Parathyroid adenoma (tissue), 2 donors: Measurements from ENCODE around the gene CCT3.
"Not testable (repeated sequence)": the region's sequence is repeated elsewhere in the genome, so short reads cannot be mapped to it uniquely, and the experiment has no call there.

ENCODE experiments used
- H2AFZ ChIP-seq: fragments of 300-600 bp; sonication (generic); one replicate; pipeline ENCODE4 v1.7.0; 2017; ENCODE audit warnings: antibody characterized with exemption, mild to moderate bottlenecking
- H3K27ac ChIP-seq: fragments of 300-600 bp; sonication (generic); one replicate; pipeline ENCODE4 v1.7.0; 2017
- H3K27me3 ChIP-seq: fragments of 300-600 bp; sonication (generic); one replicate; pipeline ENCODE4 v1.7.0; 2017; ENCODE audit warnings: low read length; ENCODE audit not compliant: control insufficient read depth, insufficient read depth
- H3K36me3 ChIP-seq: fragments of 300-600 bp; sonication (generic); one replicate; pipeline ENCODE4 v1.7.0; 2017; ENCODE audit warnings: low read length; ENCODE audit not compliant: control insufficient read depth, insufficient read depth
- H3K4me1 ChIP-seq: fragments of 300-600 bp; sonication (generic); one replicate; pipeline ENCODE4 v1.7.0; 2017; ENCODE audit warnings: control low read depth
- H3K4me2 ChIP-seq: fragments of 300-600 bp; sonication (generic); one replicate; pipeline ENCODE4 v1.7.0; 2017; ENCODE audit warnings: low read length
- H3K4me3 ChIP-seq: fragments of 300-600 bp; sonication (generic); one replicate; pipeline ENCODE4 v1.7.0; 2017; ENCODE audit warnings: low read depth, low read length
- H3K79me2 ChIP-seq: fragments of 300-600 bp; sonication (generic); one replicate; pipeline ENCODE4 v1.7.0; 2017; ENCODE audit warnings: control low read depth
- H3K9ac ChIP-seq: fragments of 300-600 bp; sonication (generic); one replicate; pipeline ENCODE4 v1.7.0; 2017; ENCODE audit warnings: mild to moderate bottlenecking
- H3K9me3 ChIP-seq: fragments of 300-600 bp; sonication (generic); one replicate; pipeline ENCODE4 v1.7.0; 2017; ENCODE audit warnings: low read length; ENCODE audit not compliant: control insufficient read depth
- TF ChIP-seq, protein P1 (sequence below): fragments of 300-600 bp; sonication (generic); IDR thresholded peaks from one replicate; pipeline ENCODE4 v1.7.0; 2017; ENCODE audit warnings: antibody characterized with exemption, mild to moderate bottlenecking
- donor health status: primary hyperparathyroidism.

Gene CCT3

DNA sequence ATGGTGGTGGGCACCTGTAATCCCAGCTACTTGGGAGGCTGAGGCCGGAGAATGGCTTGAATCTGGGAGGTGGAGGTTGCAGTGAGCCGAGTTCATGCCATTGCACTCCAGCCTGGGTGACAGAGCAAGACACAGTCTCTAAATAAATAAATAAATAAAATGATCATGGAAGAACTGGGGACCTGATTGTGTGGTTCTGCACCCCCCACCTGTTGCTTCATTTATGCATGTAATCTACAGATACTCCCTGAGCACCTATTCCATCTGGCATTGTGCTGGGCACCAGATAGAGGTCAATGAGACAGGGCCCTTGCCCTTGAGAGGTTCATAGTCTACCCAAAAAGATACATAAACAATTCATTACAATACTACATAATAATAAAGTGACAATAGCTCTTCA is 19.9 kb upstream of the CCT3 start:
- no peak overlapping the region for H3K27ac ChIP-seq
- TF ChIP-seq, protein P1, sequence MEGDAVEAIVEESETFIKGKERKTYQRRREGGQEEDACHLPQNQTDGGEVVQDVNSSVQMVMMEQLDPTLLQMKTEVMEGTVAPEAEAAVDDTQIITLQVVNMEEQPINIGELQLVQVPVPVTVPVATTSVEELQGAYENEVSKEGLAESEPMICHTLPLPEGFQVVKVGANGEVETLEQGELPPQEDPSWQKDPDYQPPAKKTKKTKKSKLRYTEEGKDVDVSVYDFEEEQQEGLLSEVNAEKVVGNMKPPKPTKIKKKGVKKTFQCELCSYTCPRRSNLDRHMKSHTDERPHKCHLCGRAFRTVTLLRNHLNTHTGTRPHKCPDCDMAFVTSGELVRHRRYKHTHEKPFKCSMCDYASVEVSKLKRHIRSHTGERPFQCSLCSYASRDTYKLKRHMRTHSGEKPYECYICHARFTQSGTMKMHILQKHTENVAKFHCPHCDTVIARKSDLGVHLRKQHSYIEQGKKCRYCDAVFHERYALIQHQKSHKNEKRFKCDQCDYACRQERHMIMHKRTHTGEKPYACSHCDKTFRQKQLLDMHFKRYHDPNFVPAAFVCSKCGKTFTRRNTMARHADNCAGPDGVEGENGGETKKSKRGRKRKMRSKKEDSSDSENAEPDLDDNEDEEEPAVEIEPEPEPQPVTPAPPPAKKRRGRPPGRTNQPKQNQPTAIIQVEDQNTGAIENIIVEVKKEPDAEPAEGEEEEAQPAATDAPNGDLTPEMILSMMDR, result no peak
- H3K79me2 ChIP-seq, result no peaks in the 10 kb centered on the region
- no peaks in the 10 kb centered on the region for H3K36me3 ChIP-seq
- no peak overlapping the region for H3K4me3 ChIP-seq
- H3K9ac ChIP-seq, result no peak overlapping the region
- H3K27me3 ChIP-seq, result no peaks in the 10 kb centered on the region
- no peak overlapping the region for H3K4me2 ChIP-seq
- no peaks in the 10 kb centered on the region for H3K9me3 ChIP-seq
- H2AFZ ChIP-seq, result no peak overlapping the region
- H3K4me1 ChIP-seq, result no peaks in the 10 kb centered on the region

DNA sequence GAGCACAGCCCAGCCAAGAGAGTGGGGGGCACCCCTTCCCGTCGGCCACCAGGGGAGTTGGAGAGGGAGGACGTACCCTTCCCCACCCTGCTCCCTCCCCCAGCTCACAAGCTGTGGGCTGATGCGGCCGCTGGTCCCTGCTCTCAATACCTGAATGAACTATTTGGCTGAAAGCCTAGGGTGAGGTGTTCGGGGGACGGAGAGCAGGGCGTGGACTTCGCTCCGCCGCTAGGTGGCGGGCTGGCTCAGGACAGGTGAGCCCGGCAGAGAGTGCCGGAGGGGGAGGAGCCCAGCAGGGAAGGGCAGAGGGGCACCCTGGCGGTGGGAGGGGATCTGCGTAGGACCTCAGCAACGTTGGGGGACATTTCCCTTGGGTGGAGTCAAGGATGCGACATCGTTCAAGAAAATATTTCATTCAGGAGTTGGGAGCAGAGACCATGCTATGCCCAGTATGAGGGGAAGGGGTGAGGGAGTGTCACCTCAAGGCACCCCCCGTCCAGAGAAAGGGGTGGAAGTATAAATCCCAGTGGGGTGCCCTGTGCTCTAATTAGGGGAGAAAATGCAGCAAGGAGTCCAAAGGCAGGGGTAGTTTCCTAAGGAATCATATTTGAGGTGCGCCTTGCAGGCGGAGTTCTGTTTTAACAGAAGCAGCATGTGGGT is 18.9 kb upstream of the CCT3 start:
- H3K27me3 ChIP-seq, result no peaks in the 10 kb centered on the region

DNA sequence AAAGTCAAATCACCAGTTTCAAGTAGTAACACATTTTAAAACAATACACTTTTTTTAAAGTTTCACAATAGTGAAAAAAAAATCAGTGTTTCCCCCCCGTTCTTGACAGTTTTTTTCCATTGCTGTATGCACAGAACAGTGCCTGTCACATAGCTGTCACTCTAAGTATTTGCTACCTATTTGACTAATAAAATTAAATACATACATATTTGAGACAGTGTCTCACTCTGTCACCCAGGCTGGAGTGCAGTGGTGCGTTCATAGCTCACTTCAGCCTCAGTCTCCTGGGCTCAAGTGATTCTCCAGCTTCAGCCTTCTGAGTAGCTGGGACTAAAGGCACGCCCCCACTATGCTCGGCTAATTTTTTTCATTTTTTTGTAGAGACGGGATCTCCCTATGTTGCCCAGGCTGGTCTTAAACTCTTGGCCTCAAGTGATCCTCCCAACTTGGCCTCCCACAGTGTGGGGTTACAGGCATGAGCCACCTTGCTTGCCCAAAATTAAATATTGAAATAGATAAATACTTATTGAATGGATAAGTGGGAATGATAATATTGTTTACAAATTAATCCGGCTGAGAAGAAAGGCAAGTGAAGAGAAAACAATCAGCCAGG is 18.3 kb upstream of the CCT3 start:
- Histone ChIP-seq H3K4me1 (no peaks in the 10 kb centered on the region), H3K27me3 (no peaks in the 10 kb centered on the region), H3K4me2 (no peak overlapping the region), H3K36me3 (no peaks in the 10 kb centered on the region), H3K79me2 (no peaks in the 10 kb centered on the region), H2AFZ (no peak overlapping the region), H3K4me3 (no peak overlapping the region), H3K9me3 (no peaks in the 10 kb centered on the region), H3K9ac (no peak overlapping the region), H3K27ac (no peak overlapping the region)
- TF ChIP-seq, protein P1, result no peak

More for the DNA sequence above, 18.9 kb upstream of the CCT3 start:
- H3K79me2 ChIP-seq, result no peaks in the 10 kb centered on the region
- H3K36me3 ChIP-seq, result no peaks in the 10 kb centered on the region
- no peaks in the 10 kb centered on the region for H3K4me1 ChIP-seq
- no peak overlapping the region for H3K27ac ChIP-seq
- no peak overlapping the region for H3K4me3 ChIP-seq
- TF ChIP-seq, protein P1, result peak; percentile 69
- no peak overlapping the region for H3K9ac ChIP-seq
- no peak overlapping the region for H2AFZ ChIP-seq
- peak overlapping the region; percentile 54 for H3K4me2 ChIP-seq
- H3K9me3 ChIP-seq, result no peaks in the 10 kb centered on the region

DNA sequence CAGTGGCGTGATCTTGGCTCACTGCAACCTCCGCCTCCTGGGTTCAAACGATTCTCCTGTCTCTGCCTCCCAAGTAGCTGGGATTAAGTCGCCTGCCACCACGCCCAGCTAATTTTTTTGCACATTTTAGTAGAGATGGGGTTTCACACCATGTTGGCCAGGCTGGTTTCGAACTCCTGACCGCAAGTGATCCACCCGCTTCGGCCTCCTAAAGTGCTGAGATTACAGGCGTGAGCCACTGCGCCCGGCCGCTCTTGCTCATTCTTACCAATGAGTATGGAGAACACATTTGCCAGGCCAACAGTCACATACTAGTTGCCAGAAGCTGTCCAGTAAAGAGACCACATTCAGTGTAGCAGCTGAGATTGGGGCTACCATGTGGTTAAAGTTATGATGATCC is 14.4 kb upstream of the CCT3 start:
- not testable (repeated sequence) for H3K27me3 ChIP-seq, H3K9ac ChIP-seq, H2AFZ ChIP-seq, H3K79me2 ChIP-seq, H3K4me1 ChIP-seq, H3K4me3 ChIP-seq, H3K9me3 ChIP-seq, H3K27ac ChIP-seq, H3K4me2 ChIP-seq, H3K36me3 ChIP-seq

DNA sequence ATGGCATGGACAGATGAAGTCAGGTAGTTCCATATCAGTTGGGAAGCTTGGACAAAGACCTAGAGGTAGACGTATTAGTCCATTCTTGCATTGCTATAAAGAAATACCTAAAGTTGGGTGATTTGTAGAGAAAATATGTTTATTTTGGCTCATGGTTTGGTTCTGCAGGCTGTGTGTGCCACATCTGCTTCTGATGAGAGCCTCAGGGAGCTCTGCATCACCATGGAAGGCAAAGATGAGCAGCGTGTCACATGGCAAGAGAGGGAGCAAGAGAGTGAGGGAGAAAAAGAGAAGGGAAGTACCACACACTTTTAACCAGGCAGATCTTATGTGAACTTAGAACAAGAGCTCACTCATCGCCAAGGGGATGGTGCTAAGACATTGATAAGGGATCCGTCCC is 9.2 kb upstream of the CCT3 start:
- Histone ChIP-seq H3K9ac (no peak overlapping the region), H3K4me3 (no peak overlapping the region), H3K27me3 (no peaks in the 10 kb centered on the region), H3K4me1 (no peaks in the 10 kb centered on the region), H3K36me3 (no peaks in the 10 kb centered on the region), H2AFZ (no peak overlapping the region), H3K9me3 (no peaks in the 10 kb centered on the region), H3K4me2 (no peak overlapping the region), H3K27ac (no peak overlapping the region), H3K79me2 (no peaks in the 10 kb centered on the region)
- TF ChIP-seq, protein P1, result no peak
